Measurements from ENCODE around the gene CCDC74B.
"Not testable (repeated sequence)": the region's sequence is repeated elsewhere in the genome, so short reads cannot be mapped to it uniquely, and the experiment has no call there.

CCDC74B gene

GRCh38 chr2:130165293-130166016 lies 20.5 kb upstream of the CCDC74B start:
- Histone ChIP-seq H3K4me1 (ENCODE audit: control insufficient read depth in 1 of 2, insufficient read depth in 2 of 2, low read length in 2 of 2) (no peaks in the 10 kb centered on the region), H3K36me3 (ENCODE audit: control insufficient read depth in 1 of 2, insufficient read depth in 2 of 2, low read length in 2 of 2) (peaks cover 5 to 63% of the 10 kb centered on the region in 2 donors), H3K27me3 (ENCODE audit: low read depth, low read length) (no peaks in the 10 kb centered on the region), H3K27ac (ENCODE audit: low read length) (no peak overlapping the region), H3K4me3 (ENCODE audit: low read depth in 1 of 2, low read length in 2 of 2) (no peak overlapping the region), H3K9me3 (ENCODE audit: control insufficient read depth in 1 of 2, low read length in 2 of 2) (no peaks in the 10 kb centered on the region)

- H3K4me1 ChIP-seq (ENCODE audit: control insufficient read depth in 1 of 2, insufficient read depth in 2 of 2, low read length in 2 of 2) = no peaks in the 10 kb centered on the region
- no peaks in the 10 kb centered on the region for H3K9me3 ChIP-seq (ENCODE audit: control insufficient read depth in 1 of 2, low read length in 2 of 2)
- H3K27ac ChIP-seq (ENCODE audit: low read length) = no peak overlapping the region
- H3K36me3 ChIP-seq (ENCODE audit: control insufficient read depth in 1 of 2, insufficient read depth in 2 of 2, low read length in 2 of 2) = peaks cover 5 to 69% of the 10 kb centered on the region in 2 donors
- no peak overlapping the region for H3K4me3 ChIP-seq (ENCODE audit: low read depth in 1 of 2, low read length in 2 of 2)
- no peaks in the 10 kb centered on the region for H3K27me3 ChIP-seq (ENCODE audit: low read depth, low read length)
Measured at GRCh38 chr2:130162968-130163367, 18.1 kb upstream of the CCDC74B start.

- peaks cover 5 to 64% of the 10 kb centered on the region in 2 donors for H3K36me3 ChIP-seq (ENCODE audit: control insufficient read depth in 1 of 2, insufficient read depth in 2 of 2, low read length in 2 of 2)
- H3K4me1 ChIP-seq (ENCODE audit: control insufficient read depth in 1 of 2, insufficient read depth in 2 of 2, low read length in 2 of 2); H3K4me3 ChIP-seq (ENCODE audit: low read depth in 1 of 2, low read length in 2 of 2); H3K27ac ChIP-seq (ENCODE audit: low read length); H3K9me3 ChIP-seq (ENCODE audit: control insufficient read depth in 1 of 2, low read length in 2 of 2); H3K27me3 ChIP-seq (ENCODE audit: low read depth, low read length): not testable (repeated sequence)
Measured at GRCh38 chr2:130162486-130162885, 17.6 kb upstream of the CCDC74B start.

GRCh38 chr2:130160838-130161705 lies 16.2 kb upstream of the CCDC74B start:
- H3K4me1 ChIP-seq (ENCODE audit: control insufficient read depth in 1 of 2, insufficient read depth in 2 of 2, low read length in 2 of 2); H3K27me3 ChIP-seq (ENCODE audit: low read depth, low read length); H3K27ac ChIP-seq (ENCODE audit: low read length); H3K9me3 ChIP-seq (ENCODE audit: control insufficient read depth in 1 of 2, low read length in 2 of 2); H3K4me3 ChIP-seq (ENCODE audit: low read depth in 1 of 2, low read length in 2 of 2): not testable (repeated sequence)
- H3K36me3 ChIP-seq (ENCODE audit: control insufficient read depth in 1 of 2, insufficient read depth in 2 of 2, low read length in 2 of 2) = peaks cover 5 to 50% of the 10 kb centered on the region in 2 donors

- H3K27ac ChIP-seq (ENCODE audit: low read length) = no peak overlapping the region
- H3K36me3 ChIP-seq (ENCODE audit: control insufficient read depth in 1 of 2, insufficient read depth in 2 of 2, low read length in 2 of 2) = peaks cover 0 to 47% of the 10 kb centered on the region in 2 donors
- H3K4me1 ChIP-seq (ENCODE audit: control insufficient read depth in 1 of 2, insufficient read depth in 2 of 2, low read length in 2 of 2) = no peaks in the 10 kb centered on the region
- H3K4me3 ChIP-seq (ENCODE audit: low read depth in 1 of 2, low read length in 2 of 2) = no peak overlapping the region
- no peaks in the 10 kb centered on the region for H3K27me3 ChIP-seq (ENCODE audit: low read depth, low read length)
- H3K9me3 ChIP-seq (ENCODE audit: control insufficient read depth in 1 of 2, low read length in 2 of 2) = no peaks in the 10 kb centered on the region
Measured at GRCh38 chr2:130160131-130160530, 15.2 kb upstream of the CCDC74B start.

- not testable (repeated sequence) for H3K27ac ChIP-seq (ENCODE audit: low read length); H3K27me3 ChIP-seq (ENCODE audit: low read depth, low read length); H3K4me1 ChIP-seq (ENCODE audit: control insufficient read depth in 1 of 2, insufficient read depth in 2 of 2, low read length in 2 of 2); H3K4me3 ChIP-seq (ENCODE audit: low read depth in 1 of 2, low read length in 2 of 2); H3K9me3 ChIP-seq (ENCODE audit: control insufficient read depth in 1 of 2, low read length in 2 of 2)
- peaks cover 0 to 51% of the 10 kb centered on the region in 2 donors for H3K36me3 ChIP-seq (ENCODE audit: control insufficient read depth in 1 of 2, insufficient read depth in 2 of 2, low read length in 2 of 2)
Measured at GRCh38 chr2:130159376-130159775, 14.5 kb upstream of the CCDC74B start.

- H3K27ac ChIP-seq (ENCODE audit: low read length) = no peak overlapping the region
- no peaks in the 10 kb centered on the region for H3K9me3 ChIP-seq (ENCODE audit: control insufficient read depth in 1 of 2, low read length in 2 of 2)
- H3K36me3 ChIP-seq (ENCODE audit: control insufficient read depth in 1 of 2, insufficient read depth in 2 of 2, low read length in 2 of 2) = peaks cover 0 to 49% of the 10 kb centered on the region in 2 donors
Measured at GRCh38 chr2:130158631-130159030, 13.7 kb upstream of the CCDC74B start.

GRCh38 chr2:130157825-130158514 lies 13.1 kb upstream of the CCDC74B start:
- H3K27ac ChIP-seq (ENCODE audit: low read length); H3K4me1 ChIP-seq (ENCODE audit: control insufficient read depth in 1 of 2, insufficient read depth in 2 of 2, low read length in 2 of 2); H3K4me3 ChIP-seq (ENCODE audit: low read depth in 1 of 2, low read length in 2 of 2); H3K27me3 ChIP-seq (ENCODE audit: low read depth, low read length); H3K9me3 ChIP-seq (ENCODE audit: control insufficient read depth in 1 of 2, low read length in 2 of 2): not testable (repeated sequence)
- H3K36me3 ChIP-seq (ENCODE audit: control insufficient read depth in 1 of 2, insufficient read depth in 2 of 2, low read length in 2 of 2) = peaks cover 0 to 50% of the 10 kb centered on the region in 2 donors

More at GRCh38 chr2:130158631-130159030, 13.7 kb upstream of the CCDC74B start:
- Histone ChIP-seq H3K4me1 (ENCODE audit: control insufficient read depth in 1 of 2, insufficient read depth in 2 of 2, low read length in 2 of 2) (no peaks in the 10 kb centered on the region), H3K4me3 (ENCODE audit: low read depth in 1 of 2, low read length in 2 of 2) (no peak overlapping the region), H3K27me3 (ENCODE audit: low read depth, low read length) (no peaks in the 10 kb centered on the region)

GRCh38 chr2:130157354-130157753 lies 12.4 kb upstream of the CCDC74B start:
- not testable (repeated sequence) for H3K27ac ChIP-seq (ENCODE audit: low read length); H3K27me3 ChIP-seq (ENCODE audit: low read depth, low read length); H3K9me3 ChIP-seq (ENCODE audit: control insufficient read depth in 1 of 2, low read length in 2 of 2); H3K4me1 ChIP-seq (ENCODE audit: control insufficient read depth in 1 of 2, insufficient read depth in 2 of 2, low read length in 2 of 2); H3K4me3 ChIP-seq (ENCODE audit: low read depth in 1 of 2, low read length in 2 of 2)
- peaks cover 0 to 51% of the 10 kb centered on the region in 2 donors for H3K36me3 ChIP-seq (ENCODE audit: control insufficient read depth in 1 of 2, insufficient read depth in 2 of 2, low read length in 2 of 2)

GRCh38 chr2:130156624-130157004 lies 11.7 kb upstream of the CCDC74B start:
- Histone ChIP-seq H3K4me3 (ENCODE audit: low read depth in 1 of 2, low read length in 2 of 2) (no peak overlapping the region), H3K36me3 (ENCODE audit: control insufficient read depth in 1 of 2, insufficient read depth in 2 of 2, low read length in 2 of 2) (peaks cover 0 to 56% of the 10 kb centered on the region in 2 donors), H3K9me3 (ENCODE audit: control insufficient read depth in 1 of 2, low read length in 2 of 2) (no peaks in the 10 kb centered on the region), H3K4me1 (ENCODE audit: control insufficient read depth in 1 of 2, insufficient read depth in 2 of 2, low read length in 2 of 2) (no peaks in the 10 kb centered on the region), H3K27ac (ENCODE audit: low read length) (no peak overlapping the region), H3K27me3 (ENCODE audit: low read depth, low read length) (no peaks in the 10 kb centered on the region)

- not testable (repeated sequence) for H3K4me3 ChIP-seq (ENCODE audit: low read depth in 1 of 2, low read length in 2 of 2); H3K4me1 ChIP-seq (ENCODE audit: control insufficient read depth in 1 of 2, insufficient read depth in 2 of 2, low read length in 2 of 2); H3K9me3 ChIP-seq (ENCODE audit: control insufficient read depth in 1 of 2, low read length in 2 of 2); H3K27ac ChIP-seq (ENCODE audit: low read length); H3K27me3 ChIP-seq (ENCODE audit: low read depth, low read length)
- peaks cover 0 to 56% of the 10 kb centered on the region in 2 donors for H3K36me3 ChIP-seq (ENCODE audit: control insufficient read depth in 1 of 2, insufficient read depth in 2 of 2, low read length in 2 of 2)
Measured at GRCh38 chr2:130155956-130156623, 11.2 kb upstream of the CCDC74B start.
